ENCODE results near the gene ASB6.

The ASB6 gene

GRCh38 chr9:129653823-129654553 is 12.0 kb upstream of the ASB6 start:
- H3K79me1 ChIP-seq (ENCODE audit: low read length) = no peaks in the 10 kb centered on the region
- no CpG with 5 or more reads among the region's 19 CpGs for WGBS (ENCODE audit: extremely low coverage, insufficient coverage, low lambda C conversion rate)
- H3K56ac ChIP-seq (ENCODE audit: low read length) = no peak overlapping the region
- H3K23ac ChIP-seq (ENCODE audit: low read length) = no peak overlapping the region
- H3K36me3 ChIP-seq (ENCODE audit: control insufficient read depth, insufficient read depth, low read length) = no peaks in the 10 kb centered on the region
- H3K4me1 ChIP-seq (ENCODE audit: control insufficient read depth, low read depth, low read length) = no peaks in the 10 kb centered on the region
- H2BK5ac ChIP-seq (ENCODE audit: low read length) = no peak overlapping the region
- no peak overlapping the region for H2AK5ac ChIP-seq (ENCODE audit: low read length)
- H2BK15ac ChIP-seq (replicated peaks; ENCODE audit: low read depth) = no peak overlapping the region
- H3K79me2 ChIP-seq (ENCODE audit: control insufficient read depth, insufficient read depth, low read length) = no peaks in the 10 kb centered on the region
- H3K4me2 ChIP-seq (ENCODE audit: low read length) = no peak overlapping the region
- H3K27ac ChIP-seq (ENCODE audit: low read depth, low read length) = no peak overlapping the region
- no peak overlapping the region for H3K9ac ChIP-seq (ENCODE audit: low read length)
- H4K8ac ChIP-seq (ENCODE audit: low read depth, low read length) = no peak overlapping the region
- H3K4ac ChIP-seq (ENCODE audit: low read depth, low read length) = no peak overlapping the region
- H4K5ac ChIP-seq (ENCODE audit: low read length) = no peak overlapping the region
- no peak overlapping the region for H3K4me3 ChIP-seq (ENCODE audit: low read length)
- H3K27me3 ChIP-seq (ENCODE audit: insufficient read depth, low read length, poor library complexity) = no peaks in the 10 kb centered on the region
- peak; percentile 36 for DNase-seq
- no peak overlapping the region for H3K18ac ChIP-seq (ENCODE audit: low read length)
- no peak overlapping the region for H2BK120ac ChIP-seq (ENCODE audit: low read depth, low read length)

GRCh38 chr9:129650680-129651235 is 8.8 kb upstream of the ASB6 start:
- Histone ChIP-seq H2AK5ac (ENCODE audit: low read length) (no peak overlapping the region), H2BK15ac (replicated peaks; ENCODE audit: low read depth) (no peak overlapping the region), H3K4ac (ENCODE audit: low read depth, low read length) (no peak overlapping the region), H3K79me2 (ENCODE audit: control insufficient read depth, insufficient read depth, low read length) (no peaks in the 10 kb centered on the region), H3K18ac (ENCODE audit: low read length) (no peak overlapping the region), H3K27me3 (ENCODE audit: insufficient read depth, low read length, poor library complexity) (no peaks in the 10 kb centered on the region), H3K9ac (ENCODE audit: low read length) (no peak overlapping the region), H2BK5ac (ENCODE audit: low read length) (no peak overlapping the region), H3K23ac (ENCODE audit: low read length) (no peak overlapping the region), H3K4me3 (ENCODE audit: low read length) (no peak overlapping the region), H3K79me1 (ENCODE audit: low read length) (no peaks in the 10 kb centered on the region), H3K27ac (ENCODE audit: low read depth, low read length) (no peak overlapping the region), H2BK120ac (ENCODE audit: low read depth, low read length) (no peak overlapping the region), H4K5ac (ENCODE audit: low read length) (no peak overlapping the region), H3K4me1 (ENCODE audit: control insufficient read depth, low read depth, low read length) (no peaks in the 10 kb centered on the region), H3K36me3 (ENCODE audit: control insufficient read depth, insufficient read depth, low read length) (no peaks in the 10 kb centered on the region), H3K4me2 (ENCODE audit: low read length) (no peak overlapping the region), H4K8ac (ENCODE audit: low read depth, low read length) (no peak overlapping the region), H3K56ac (ENCODE audit: low read length) (no peak overlapping the region)
- WGBS (ENCODE audit: extremely low coverage, insufficient coverage, low lambda C conversion rate) = no CpG with 5 or more reads among the region's 10 CpGs
- DNase-seq = no peak

- no peak overlapping the region for H3K9ac ChIP-seq (ENCODE audit: low read length)
- no peak overlapping the region for H4K5ac ChIP-seq (ENCODE audit: low read length)
- H3K4me1 ChIP-seq (ENCODE audit: control insufficient read depth, low read depth, low read length) = no peaks in the 10 kb centered on the region
- no peak overlapping the region for H3K56ac ChIP-seq (ENCODE audit: low read length)
- H3K4ac ChIP-seq (ENCODE audit: low read depth, low read length) = no peak overlapping the region
- no CpG with 5 or more reads among the region's 20 CpGs for WGBS (ENCODE audit: extremely low coverage, insufficient coverage, low lambda C conversion rate)
- no peak overlapping the region for H3K4me2 ChIP-seq (ENCODE audit: low read length)
- H2BK120ac ChIP-seq (ENCODE audit: low read depth, low read length) = no peak overlapping the region
- H2AK5ac ChIP-seq (ENCODE audit: low read length) = no peak overlapping the region
- no peak overlapping the region for H3K27ac ChIP-seq (ENCODE audit: low read depth, low read length)
- H3K18ac ChIP-seq (ENCODE audit: low read length) = no peak overlapping the region
- H3K23ac ChIP-seq (ENCODE audit: low read length) = no peak overlapping the region
- H4K8ac ChIP-seq (ENCODE audit: low read depth, low read length) = no peak overlapping the region
- DNase-seq = no peak
- no peak overlapping the region for H3K4me3 ChIP-seq (ENCODE audit: low read length)
- no peak overlapping the region for H2BK15ac ChIP-seq (replicated peaks; ENCODE audit: low read depth)
- no peaks in the 10 kb centered on the region for H3K27me3 ChIP-seq (ENCODE audit: insufficient read depth, low read length, poor library complexity)
- no peak overlapping the region for H2BK5ac ChIP-seq (ENCODE audit: low read length)
- H3K79me2 ChIP-seq (ENCODE audit: control insufficient read depth, insufficient read depth, low read length) = no peaks in the 10 kb centered on the region
- no peaks in the 10 kb centered on the region for H3K36me3 ChIP-seq (ENCODE audit: control insufficient read depth, insufficient read depth, low read length)
- H3K79me1 ChIP-seq (ENCODE audit: low read length) = no peaks in the 10 kb centered on the region
Measured at GRCh38 chr9:129649726-129650679, 8.1 kb upstream of the ASB6 start.

GRCh38 chr9:129648764-129649115 is 6.8 kb upstream of the ASB6 start:
- Histone ChIP-seq H3K27ac (ENCODE audit: low read depth, low read length) (no peak overlapping the region), H3K27me3 (ENCODE audit: insufficient read depth, low read length, poor library complexity) (no peaks in the 10 kb centered on the region), H2BK120ac (ENCODE audit: low read depth, low read length) (no peak overlapping the region), H3K4me3 (ENCODE audit: low read length) (no peak overlapping the region), H3K9ac (ENCODE audit: low read length) (no peak overlapping the region), H2BK5ac (ENCODE audit: low read length) (no peak overlapping the region), H2AK5ac (ENCODE audit: low read length) (no peak overlapping the region), H3K4me2 (ENCODE audit: low read length) (no peak overlapping the region), H3K4me1 (ENCODE audit: control insufficient read depth, low read depth, low read length) (no peaks in the 10 kb centered on the region), H4K8ac (ENCODE audit: low read depth, low read length) (no peak overlapping the region), H3K23ac (ENCODE audit: low read length) (no peak overlapping the region), H3K56ac (ENCODE audit: low read length) (no peak overlapping the region), H3K4ac (ENCODE audit: low read depth, low read length) (no peak overlapping the region), H2BK15ac (replicated peaks; ENCODE audit: low read depth) (no peak overlapping the region), H3K18ac (ENCODE audit: low read length) (no peak overlapping the region), H4K5ac (ENCODE audit: low read length) (no peak overlapping the region), H3K79me1 (ENCODE audit: low read length) (no peaks in the 10 kb centered on the region), H3K79me2 (ENCODE audit: control insufficient read depth, insufficient read depth, low read length) (no peaks in the 10 kb centered on the region), H3K36me3 (ENCODE audit: control insufficient read depth, insufficient read depth, low read length) (no peaks in the 10 kb centered on the region)
- no peak for DNase-seq
- no CpG with 5 or more reads among the region's 10 CpGs for WGBS (ENCODE audit: extremely low coverage, insufficient coverage, low lambda C conversion rate)

GRCh38 chr9:129648092-129648763 is 6.3 kb upstream of the ASB6 start:
- no peaks in the 10 kb centered on the region for H3K27me3 ChIP-seq (ENCODE audit: insufficient read depth, low read length, poor library complexity)
- 96% methylated on average over 4 of the region's 16 CpGs for WGBS (ENCODE audit: extremely low coverage, insufficient coverage, low lambda C conversion rate)
- no peaks in the 10 kb centered on the region for H3K36me3 ChIP-seq (ENCODE audit: control insufficient read depth, insufficient read depth, low read length)
- no peaks in the 10 kb centered on the region for H3K79me2 ChIP-seq (ENCODE audit: control insufficient read depth, insufficient read depth, low read length)
- peak overlapping the region; percentile 25 for H3K56ac ChIP-seq (ENCODE audit: low read length)
- no peak overlapping the region for H2BK120ac ChIP-seq (ENCODE audit: low read depth, low read length)
- no peaks in the 10 kb centered on the region for H3K4me1 ChIP-seq (ENCODE audit: control insufficient read depth, low read depth, low read length)
- no peak overlapping the region for H3K27ac ChIP-seq (ENCODE audit: low read depth, low read length)
- no peak overlapping the region for H3K18ac ChIP-seq (ENCODE audit: low read length)
- no peak overlapping the region for H3K23ac ChIP-seq (ENCODE audit: low read length)
- H2BK15ac ChIP-seq (replicated peaks; ENCODE audit: low read depth) = no peak overlapping the region
- no peak overlapping the region for H4K8ac ChIP-seq (ENCODE audit: low read depth, low read length)
- no peak overlapping the region for H4K5ac ChIP-seq (ENCODE audit: low read length)
- DNase-seq = no peak
- H3K4me2 ChIP-seq (ENCODE audit: low read length) = no peak overlapping the region
- H3K4ac ChIP-seq (ENCODE audit: low read depth, low read length) = no peak overlapping the region
- no peak overlapping the region for H2AK5ac ChIP-seq (ENCODE audit: low read length)
- H3K4me3 ChIP-seq (ENCODE audit: low read length) = no peak overlapping the region
- no peak overlapping the region for H2BK5ac ChIP-seq (ENCODE audit: low read length)
- no peak overlapping the region for H3K9ac ChIP-seq (ENCODE audit: low read length)
- H3K79me1 ChIP-seq (ENCODE audit: low read length) = no peaks in the 10 kb centered on the region

Data from mesendoderm (in vitro differentiated cells).